NCI-H2171 (cell line): ENCODE data around the gene STXBP5.

Experiments used
- DNase-seq: peaks from one replicate; lab custom pipeline; 2025; lab: John Stamatoyannopoulos, UW

The STXBP5 gene

DNA sequence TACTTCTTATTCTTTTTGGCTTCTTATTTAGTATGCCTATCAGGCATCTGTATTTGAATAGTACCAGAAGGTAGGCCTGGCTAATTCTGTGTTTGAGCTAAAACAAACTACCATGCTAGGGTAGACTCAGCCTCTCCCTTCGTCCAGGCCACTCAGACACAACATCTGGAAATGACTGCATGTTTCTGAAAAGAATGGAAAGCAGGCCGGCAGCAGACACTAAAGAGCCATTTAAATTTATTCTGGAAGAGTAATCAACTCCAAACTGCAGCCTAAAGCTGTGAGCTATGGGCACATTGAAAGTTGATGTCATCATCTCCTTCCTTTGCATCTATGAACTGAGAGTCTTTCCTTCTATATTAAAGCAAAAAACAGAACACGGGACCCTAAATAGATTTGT, 233.4 kb downstream of the STXBP5 start:
- no peak for DNase-seq

DNA sequence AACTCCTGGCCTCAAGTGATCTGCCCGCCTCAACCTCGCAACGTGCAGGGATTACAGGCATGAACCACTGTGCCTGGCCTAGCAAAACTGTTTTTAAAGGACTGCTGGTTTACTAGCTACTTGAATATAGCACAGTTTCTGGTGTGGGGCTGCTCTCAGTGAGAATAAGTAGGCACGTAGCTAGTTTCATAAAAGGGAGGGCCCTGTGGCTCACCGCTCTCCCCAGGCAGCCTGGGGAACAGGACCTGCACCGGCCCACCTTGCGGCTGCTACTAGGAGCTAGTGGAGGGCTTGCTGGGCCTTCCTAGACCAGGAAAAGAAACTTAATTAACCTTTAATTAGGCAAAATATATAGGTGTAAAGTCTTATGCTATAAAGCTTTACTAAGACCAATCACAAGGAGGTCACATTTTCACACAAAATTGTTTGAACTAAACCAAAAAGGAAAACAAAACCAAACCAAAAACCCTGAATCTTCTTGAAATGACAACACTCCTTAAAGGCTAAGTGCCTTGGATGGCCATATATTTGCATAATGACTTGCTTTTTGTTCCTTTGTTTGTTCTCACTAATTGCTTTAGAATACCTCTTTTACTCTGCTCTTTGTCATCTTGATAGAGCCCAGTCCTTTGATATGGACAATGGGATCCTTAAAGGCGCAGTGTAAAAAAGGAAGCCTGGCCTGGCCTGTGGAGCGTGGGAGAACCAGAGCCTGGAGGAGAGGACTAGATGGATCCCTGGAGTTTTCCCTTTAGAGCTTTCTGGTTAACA, 234.7 kb downstream of the STXBP5 start:
- DNase-seq, result no peak
